Measurements from ENCODE around the gene ACTR2.

ACTR2 gene

GRCh38 chr2:65319674-65320041 is 92.0 kb downstream of the ACTR2 start:
- TF ChIP-seq, protein P1, sequence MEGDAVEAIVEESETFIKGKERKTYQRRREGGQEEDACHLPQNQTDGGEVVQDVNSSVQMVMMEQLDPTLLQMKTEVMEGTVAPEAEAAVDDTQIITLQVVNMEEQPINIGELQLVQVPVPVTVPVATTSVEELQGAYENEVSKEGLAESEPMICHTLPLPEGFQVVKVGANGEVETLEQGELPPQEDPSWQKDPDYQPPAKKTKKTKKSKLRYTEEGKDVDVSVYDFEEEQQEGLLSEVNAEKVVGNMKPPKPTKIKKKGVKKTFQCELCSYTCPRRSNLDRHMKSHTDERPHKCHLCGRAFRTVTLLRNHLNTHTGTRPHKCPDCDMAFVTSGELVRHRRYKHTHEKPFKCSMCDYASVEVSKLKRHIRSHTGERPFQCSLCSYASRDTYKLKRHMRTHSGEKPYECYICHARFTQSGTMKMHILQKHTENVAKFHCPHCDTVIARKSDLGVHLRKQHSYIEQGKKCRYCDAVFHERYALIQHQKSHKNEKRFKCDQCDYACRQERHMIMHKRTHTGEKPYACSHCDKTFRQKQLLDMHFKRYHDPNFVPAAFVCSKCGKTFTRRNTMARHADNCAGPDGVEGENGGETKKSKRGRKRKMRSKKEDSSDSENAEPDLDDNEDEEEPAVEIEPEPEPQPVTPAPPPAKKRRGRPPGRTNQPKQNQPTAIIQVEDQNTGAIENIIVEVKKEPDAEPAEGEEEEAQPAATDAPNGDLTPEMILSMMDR (IDR thresholded peaks at IDR 0.05; ENCODE audit: low read depth, low read length) = no peak
- H3K4me3 ChIP-seq (ENCODE audit: low read depth, low read length) = peak overlapping the region; percentile 34; the same call in 1 of the 2 replicates

- TF ChIP-seq, protein P1 (IDR thresholded peaks at IDR 0.05; ENCODE audit: low read depth, low read length) = peak; percentile 67
- peak overlapping the region; percentile 34 for H3K4me3 ChIP-seq (ENCODE audit: low read depth, low read length)
Measured at GRCh38 chr2:65320042-65320725, 92.6 kb downstream of the ACTR2 start.
